ENCODE results near the gene KRTAP12-1. TPM values are rescaled to one million over a fixed set of nuclear protein-coding genes. Genes with fewer than 3 reads are reported as not detected.

KRTAP12-1 gene
- total and polyA plus RNA-seq, 2 donors (not counting 3 experiments of a cell fraction or from before 2014, with no cell fraction given): not detected

DNA sequence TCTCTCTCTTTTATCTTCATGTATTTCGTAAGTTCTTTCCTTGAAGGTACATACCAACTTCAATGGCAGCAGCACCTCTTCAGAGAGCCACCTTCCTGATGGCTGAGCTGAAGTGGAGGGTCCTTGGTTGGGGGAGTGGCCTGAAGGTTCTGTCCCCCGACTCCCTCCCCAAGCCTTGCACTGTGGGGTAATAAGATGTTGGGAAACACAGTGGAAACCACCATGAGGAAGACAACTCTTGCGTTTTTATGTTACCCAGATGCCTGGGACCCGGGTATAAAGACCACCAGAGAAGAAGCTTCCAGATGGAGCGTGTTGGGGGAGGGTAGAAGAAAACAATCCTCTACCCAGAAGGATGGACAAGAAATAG, 23.4 kb downstream of the KRTAP12-1 start:
- no peak for FAIRE-seq

DNA sequence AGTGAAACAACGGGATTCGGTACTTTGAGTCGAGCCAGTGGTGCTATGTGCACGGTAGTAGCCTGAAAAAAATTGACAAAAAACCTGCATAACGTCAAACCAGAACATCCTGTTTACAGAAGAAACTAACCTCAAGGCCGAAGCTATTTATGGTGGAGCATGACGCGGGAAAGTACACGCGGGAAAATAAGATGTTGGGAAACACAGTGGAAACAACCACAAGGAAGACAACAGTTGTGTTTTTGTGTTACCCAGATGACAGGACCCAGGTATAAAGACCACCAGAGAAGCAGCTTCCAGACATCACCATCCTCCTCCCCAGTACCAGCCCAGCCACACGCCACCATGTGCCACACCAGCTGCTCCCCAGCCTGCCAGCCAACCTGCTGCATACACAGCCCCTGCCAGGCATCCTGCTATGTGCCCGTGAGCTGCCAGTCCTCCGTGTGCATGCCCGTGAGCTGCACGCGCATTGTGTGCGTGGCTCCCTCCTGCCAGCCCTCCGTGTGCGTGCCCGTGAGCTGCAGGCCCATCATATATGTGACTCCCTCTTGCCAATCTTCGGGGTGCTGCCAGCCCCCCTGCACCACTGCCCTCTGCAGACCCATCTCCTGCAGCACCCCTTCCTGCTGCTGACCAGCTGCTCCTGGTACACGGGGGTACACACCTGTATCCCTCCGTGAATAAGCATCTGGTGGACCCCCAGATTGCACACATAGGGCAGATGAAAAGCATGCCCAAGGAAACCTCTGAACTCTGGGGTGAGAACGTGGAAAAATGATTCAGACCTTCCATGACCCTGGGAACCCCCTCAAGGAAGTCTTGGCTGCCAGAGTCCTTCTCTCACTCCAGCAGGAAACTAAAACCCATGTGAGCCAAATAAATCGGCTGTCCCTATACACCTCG, 24.1 kb downstream of the KRTAP12-1 start, which contains the start of gene KRTAP12-3:
Gene KRTAP12-3 (plus strand): TSS at position 298 of the 906 bp plus-strand sequence. CDS start 48 bp downstream, at position 346.
- H2AFZ ChIP-seq (ENCODE audit: low read depth, low read length): no peak within 1 kb of the TSS
- DNase-seq (ENCODE audit: low read depth, low spot score): no peak
- ChIA-PET POLR2A (no interaction called here), CTCF (interaction anchor here (1.3 kb wide), 1 partner anchor 135 kb away, joined by 4 read pairs; no protein-coding TSS in a partner anchor)
- H3K4me1 ChIP-seq (ENCODE audit: control insufficient read depth, extremely low read depth, insufficient read depth, low read length): no peaks in the 10 kb centered on the region
- H3K9me3 ChIP-seq (replicated peaks; ENCODE audit: control insufficient read depth, insufficient read depth, low read length): no peaks in the 10 kb centered on the region
- H3K36me3 ChIP-seq (ENCODE audit: control insufficient read depth in 2 of 2, extremely low read depth in 1 of 2, insufficient read depth in 2 of 2, low read length in 2 of 2): no peaks in the 10 kb centered on the region
- H3K79me2 ChIP-seq (ENCODE audit: control insufficient read depth, insufficient read depth, low read length): no peaks in the 10 kb centered on the region
- peaks cover 0 to 4% of the 10 kb centered on the region in 2 experiments for H3K27me3 ChIP-seq (ENCODE audit: control insufficient read depth in 2 of 2, insufficient read depth in 2 of 2, low read length in 2 of 2)
- TF ChIP-seq EZH2 (IDR thresholded peaks at IDR 0.05; ENCODE audit: borderline replicate concordance, low read depth, low read length, severe bottlenecking) (no peak), MYC (IDR thresholded peaks at IDR 0.05; ENCODE audit: low read depth, low read length) (no peak), FOS (IDR thresholded peaks at IDR 0.05; ENCODE audit: borderline replicate concordance, insufficient read depth, low read length) (no peak), JUN (IDR thresholded peaks at IDR 0.05; ENCODE audit: borderline replicate concordance, insufficient read depth, insufficient read length, low read depth) (no peak), POLR2A (IDR thresholded peaks at IDR 0.05; ENCODE audit: low read depth, low read length) (no peak), GATA2 (IDR thresholded peaks at IDR 0.05; ENCODE audit: insufficient read depth, insufficient read length, low read depth, low read length) (no peak), POLR2AphosphoS5 (IDR thresholded peaks at IDR 0.05; ENCODE audit: insufficient read depth, low read depth, low read length) (no peak)
- TF ChIP-seq, protein P1, sequence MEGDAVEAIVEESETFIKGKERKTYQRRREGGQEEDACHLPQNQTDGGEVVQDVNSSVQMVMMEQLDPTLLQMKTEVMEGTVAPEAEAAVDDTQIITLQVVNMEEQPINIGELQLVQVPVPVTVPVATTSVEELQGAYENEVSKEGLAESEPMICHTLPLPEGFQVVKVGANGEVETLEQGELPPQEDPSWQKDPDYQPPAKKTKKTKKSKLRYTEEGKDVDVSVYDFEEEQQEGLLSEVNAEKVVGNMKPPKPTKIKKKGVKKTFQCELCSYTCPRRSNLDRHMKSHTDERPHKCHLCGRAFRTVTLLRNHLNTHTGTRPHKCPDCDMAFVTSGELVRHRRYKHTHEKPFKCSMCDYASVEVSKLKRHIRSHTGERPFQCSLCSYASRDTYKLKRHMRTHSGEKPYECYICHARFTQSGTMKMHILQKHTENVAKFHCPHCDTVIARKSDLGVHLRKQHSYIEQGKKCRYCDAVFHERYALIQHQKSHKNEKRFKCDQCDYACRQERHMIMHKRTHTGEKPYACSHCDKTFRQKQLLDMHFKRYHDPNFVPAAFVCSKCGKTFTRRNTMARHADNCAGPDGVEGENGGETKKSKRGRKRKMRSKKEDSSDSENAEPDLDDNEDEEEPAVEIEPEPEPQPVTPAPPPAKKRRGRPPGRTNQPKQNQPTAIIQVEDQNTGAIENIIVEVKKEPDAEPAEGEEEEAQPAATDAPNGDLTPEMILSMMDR (IDR thresholded peaks at IDR 0.05; ENCODE audit: extremely low read depth in 1 of 2, insufficient read depth in 1 of 2, low read depth in 1 of 2, low read length in 2 of 2): no peak
- TF ChIP-seq, protein P2, sequence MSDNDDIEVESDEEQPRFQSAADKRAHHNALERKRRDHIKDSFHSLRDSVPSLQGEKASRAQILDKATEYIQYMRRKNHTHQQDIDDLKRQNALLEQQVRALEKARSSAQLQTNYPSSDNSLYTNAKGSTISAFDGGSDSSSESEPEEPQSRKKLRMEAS (IDR thresholded peaks at IDR 0.05; ENCODE audit: insufficient read depth, insufficient read length): no peak
- H3K27ac ChIP-seq (ENCODE audit: insufficient read depth, low read depth, low read length): no peak within 1 kb of the TSS
- FAIRE-seq: no peak
- intact Hi-C loops (cut with micrococcal nuclease) (no loop called here), dilution Hi-C loops (cut with MboI; ENCODE audit: extremely low pct_ligation_motif_present, low sequenced_read_pairs) (no loop called here)
- H3K9me1 ChIP-seq (replicated peaks; ENCODE audit: control insufficient read depth, extremely low read depth, insufficient read depth, low read length): no peaks in the 10 kb centered on the region
- no TSS peak for BruUV-seq (replicated peaks)
- no peak within 1 kb of the TSS for H3K9ac ChIP-seq (replicated peaks; ENCODE audit: extremely low read depth, insufficient read depth, low read length)
- H3K4me2 ChIP-seq (ENCODE audit: insufficient read depth, low read length): no peak within 1 kb of the TSS
- no peak within 1 kb of the TSS for H3K4me3 ChIP-seq (replicated peaks in 1 of 3; ENCODE audit: insufficient read depth in 1 of 3, low read depth in 1 of 3, low read length in 3 of 3)
- H4K20me1 ChIP-seq (replicated peaks; ENCODE audit: control insufficient read depth, extremely low read depth, insufficient read depth, low read length): no peaks in the 10 kb centered on the region

More for the DNA sequence above, 23.4 kb downstream of the KRTAP12-1 start:
- Histone ChIP-seq H3K4me1 (ENCODE audit: control insufficient read depth, extremely low read depth, insufficient read depth, low read length) (no peaks in the 10 kb centered on the region), H3K36me3 (ENCODE audit: control insufficient read depth in 2 of 2, extremely low read depth in 1 of 2, insufficient read depth in 2 of 2, low read length in 2 of 2) (no peaks in the 10 kb centered on the region), H3K9me3 (replicated peaks; ENCODE audit: control insufficient read depth, insufficient read depth, low read length) (no peaks in the 10 kb centered on the region), H4K20me1 (replicated peaks; ENCODE audit: control insufficient read depth, extremely low read depth, insufficient read depth, low read length) (no peaks in the 10 kb centered on the region), H3K79me2 (ENCODE audit: control insufficient read depth, insufficient read depth, low read length) (no peaks in the 10 kb centered on the region), H3K27me3 (ENCODE audit: control insufficient read depth in 2 of 2, insufficient read depth in 2 of 2, low read length in 2 of 2) (peaks cover 0 to 4% of the 10 kb centered on the region in 2 experiments), H3K9ac (replicated peaks; ENCODE audit: extremely low read depth, insufficient read depth, low read length) (no peak overlapping the region), H3K4me2 (ENCODE audit: insufficient read depth, low read length) (no peak overlapping the region), H3K9me1 (replicated peaks; ENCODE audit: control insufficient read depth, extremely low read depth, insufficient read depth, low read length) (no peaks in the 10 kb centered on the region), H2AFZ (ENCODE audit: low read depth, low read length) (no peak overlapping the region), H3K4me3 (replicated peaks in 1 of 3; ENCODE audit: insufficient read depth in 1 of 3, low read depth in 1 of 3, low read length in 3 of 3) (no peak overlapping the region), H3K27ac (ENCODE audit: insufficient read depth, low read depth, low read length) (no peak overlapping the region)
- intact Hi-C loops (cut with micrococcal nuclease) (no loop called here), dilution Hi-C loops (cut with MboI; ENCODE audit: extremely low pct_ligation_motif_present, low sequenced_read_pairs) (no loop called here)
- no peak for DNase-seq (ENCODE audit: low read depth, low spot score)
- ChIA-PET POLR2A (no interaction called here), CTCF (interaction anchor here (1.3 kb wide), 1 partner anchor 135 kb away, joined by 4 read pairs; no protein-coding TSS in a partner anchor)
- no peak for TF ChIP-seq EZH2 (IDR thresholded peaks at IDR 0.05; ENCODE audit: borderline replicate concordance, low read depth, low read length, severe bottlenecking)
- TF ChIP-seq POLR2AphosphoS5 (IDR thresholded peaks at IDR 0.05; ENCODE audit: insufficient read depth, low read depth, low read length): no peak
- no TSS peak for BruUV-seq (replicated peaks)
